ENCODE results near the gene SLC45A3. TPM values are rescaled to one million over a fixed set of nuclear protein-coding genes. Genes with fewer than 3 reads are reported as not detected.
A peak's percentile ranks its signal among the peaks of the same experiment; 100 is the strongest.

The SLC45A3 gene
- total and polyA plus RNA-seq, 2 of the 8 experiments (the other 6 are each of a cell fraction or from before 2014, with no cell fraction given), result 13.0 to 14.3 TPM

GRCh38 chr1:205690122-205690756 is 9.9 kb upstream of the SLC45A3 start:
- H4K5ac ChIP-seq (ENCODE audit: insufficient read length, low read depth, low read length), result no peak overlapping the region
- no peak overlapping the region for H3K14ac ChIP-seq (ENCODE audit: insufficient read length)
- no peaks in the 10 kb centered on the region for H3K27me3 ChIP-seq (replicated peaks in 1 of 4; ENCODE audit: control insufficient read depth in 3 of 4, extremely low read depth in 1 of 4, insufficient read depth in 3 of 4, low read length in 3 of 4)
- H3K79me1 ChIP-seq (ENCODE audit: low read depth, low read length), result no peaks in the 10 kb centered on the region
- H3K56ac ChIP-seq (replicated peaks; ENCODE audit: insufficient read length, low read depth, low read length), result no peak overlapping the region
- CTCF ChIA-PET (ENCODE audit: partially characterized antibody), result interaction anchor here (0.8 to 14.1 kb wide), 9 partner anchors 9 to 32 kb away, joined by 3 to 168 read pairs (median 5); partner anchors contain the start of gene SLC45A3
- no peak overlapping the region for H3K4me2 ChIP-seq (ENCODE audit: insufficient read depth in 1 of 2, low read depth in 2 of 2, low read length in 2 of 2)
- DNase-seq (ENCODE audit: low read depth in 1 of 2, low spot score in 2 of 2) (no peak), FAIRE-seq (no peak)
- H3K79me2 ChIP-seq (ENCODE audit: control insufficient read depth in 1 of 2, insufficient read depth in 2 of 2, low read length in 2 of 2), result no peaks in the 10 kb centered on the region
- 92% methylated on average over 8 of the region's 8 CpGs; no CpG with 5 or more reads in 1 of the 2 experiments for WGBS, 2 experiments (ENCODE audit: extremely low coverage in 1 of 2, insufficient coverage in 1 of 2, insufficient read length in 1 of 2, insufficient replicate concordance in 2 of 2, low coverage in 1 of 2, low lambda C conversion rate in 2 of 2, missing lambda C conversion rate in 1 of 2)
- H3K4ac ChIP-seq (replicated peaks; ENCODE audit: insufficient read length, low read depth, low read length), result no peak overlapping the region
- no peaks in the 10 kb centered on the region for H3K23me2 ChIP-seq (ENCODE audit: low read depth, low read length)
- H3K23ac ChIP-seq (ENCODE audit: insufficient read length), result no peak overlapping the region
- no peak overlapping the region for H2BK5ac ChIP-seq (ENCODE audit: low read depth, low read length)
- no peaks in the 10 kb centered on the region for H3K9me3 ChIP-seq (ENCODE audit: insufficient read depth in 2 of 2, low read depth in 1 of 2, low read length in 1 of 2)
- H3K4me3 ChIP-seq (ENCODE audit: extremely low read depth in 1 of 4, insufficient read depth in 2 of 4, low read depth in 3 of 4, low read length in 4 of 4), result no peak overlapping the region
- POLR2A ChIA-PET (ENCODE audit: partially characterized antibody), result interaction anchor here (0.6 to 1.2 kb wide), 4 partner anchors 19 to 240 kb away, joined by 3 to 4 read pairs (median 4); no protein-coding TSS in a partner anchor
- H4K8ac ChIP-seq (ENCODE audit: extremely low read depth, insufficient read depth, low read length), result no peak overlapping the region
- H2AFZ ChIP-seq (ENCODE audit: low read length), result no peak overlapping the region
- H3K18ac ChIP-seq (ENCODE audit: extremely low read depth, low read length), result peak overlapping the region; percentile 11; the same call in 1 of the 2 replicates
- peaks cover 4 to 11% (median 8%) of the 10 kb centered on the region in 4 experiments; a peak in 6 of 7 replicates for H3K4me1 ChIP-seq (replicated peaks in 1 of 4; ENCODE audit: control insufficient read depth in 3 of 4, insufficient read depth in 4 of 4, low read length in 3 of 4)
- H2BK120ac ChIP-seq (replicated peaks; ENCODE audit: low read depth, low read length), result no peak overlapping the region
- H2BK20ac ChIP-seq (ENCODE audit: low read length), result no peak overlapping the region
- no peak overlapping the region for H4K91ac ChIP-seq (replicated peaks; ENCODE audit: insufficient read length, low read length)
- no peak overlapping the region for H3K9ac ChIP-seq (replicated peaks in 1 of 4; ENCODE audit: extremely low read depth in 1 of 4, low read depth in 3 of 4, low read length in 3 of 4)
- no peak overlapping the region for H2BK12ac ChIP-seq (ENCODE audit: low read depth, low read length)
- no peaks in the 10 kb centered on the region for H4K20me1 ChIP-seq (replicated peaks in 1 of 2; ENCODE audit: control insufficient read depth in 1 of 2, insufficient read depth in 2 of 2, low read length in 2 of 2)
- no peak overlapping the region for H2BK15ac ChIP-seq (ENCODE audit: low read length)
- H3K27ac ChIP-seq (ENCODE audit: low read depth, low read length), result no peak overlapping the region
- no peaks in the 10 kb centered on the region for H3K36me3 ChIP-seq (ENCODE audit: control insufficient read depth in 2 of 4, insufficient read depth in 4 of 4, low read length in 3 of 4)
- H2AK5ac ChIP-seq (ENCODE audit: low read depth, low read length), result no peak overlapping the region
- TF ChIP-seq TAF1 (IDR thresholded peaks at IDR 0.05; ENCODE audit: low read depth, low read length), result no peak
- TF ChIP-seq POLR2A (IDR thresholded peaks at IDR 0.05; ENCODE audit: control extremely low read depth in 1 of 2, low read depth in 2 of 2, low read length in 2 of 2), result no peak
- TF ChIP-seq EP300 (IDR thresholded peaks at IDR 0.05; ENCODE audit: borderline replicate concordance in 1 of 2, low read depth in 2 of 2, low read length in 2 of 2), result no peak
- no peak for TF ChIP-seq POU5F1 (IDR thresholded peaks at IDR 0.05; ENCODE audit: low read depth, low read length)
- TF ChIP-seq HDAC2 (IDR thresholded peaks at IDR 0.05; ENCODE audit: borderline replicate concordance in 1 of 2, low read depth in 2 of 2, low read length in 2 of 2), result no peak
- no peak for TF ChIP-seq ASH2L (IDR thresholded peaks at IDR 0.05; ENCODE audit: low read length)
- TF ChIP-seq CHD1 (IDR thresholded peaks at IDR 0.05; ENCODE audit: low read depth, low read length), result no peak
- TF ChIP-seq MAFK (IDR thresholded peaks at IDR 0.05; ENCODE audit: low read depth, low read length), result no peak
- no peak for TF ChIP-seq MAX (IDR thresholded peaks at IDR 0.05)
- TF ChIP-seq TAF7 (optimal IDR thresholded peaks at IDR 0.05; ENCODE audit: borderline replicate concordance, low read depth, low read length), result no peak
- no peak for TF ChIP-seq PHF8 (conservative IDR thresholded peaks at IDR 0.05; ENCODE audit: low read depth, low read length)
- no peak for TF ChIP-seq ATF3 (IDR thresholded peaks at IDR 0.05; ENCODE audit: insufficient read depth, low read depth, low read length)

All from H1 (cell line).